EL (cell line): Measurements from ENCODE around the gene SLCO1B1.

ENCODE experiments used
- DNase-seq: peaks from one replicate; pipeline ENCODE4 v3.0.0-alpha.2; 2016

The SLCO1B1 gene

DNA sequence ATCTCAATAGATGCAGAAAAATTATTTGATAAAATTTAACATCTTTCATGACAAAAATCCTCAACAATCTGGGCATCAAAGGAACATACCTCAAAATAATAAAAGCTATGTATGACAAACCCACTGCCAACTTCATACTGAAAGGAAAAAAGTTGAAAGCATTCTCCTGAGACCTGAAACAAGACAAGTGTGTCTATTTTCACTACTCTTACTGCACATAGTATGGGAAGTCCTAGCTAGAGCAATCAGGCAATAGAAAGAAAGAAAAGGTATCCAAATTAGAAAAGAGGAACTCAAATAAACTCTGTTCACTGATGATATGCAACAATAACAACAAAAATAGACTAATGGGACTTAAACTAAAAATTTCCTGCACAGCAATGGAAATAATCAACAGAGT lies 90.1 kb downstream of the SLCO1B1 start:
- DNase-seq, result no peak

GRCh38 chr12:21221778-21222177 lies 90.8 kb downstream of the SLCO1B1 start:
- no peak for DNase-seq

DNA sequence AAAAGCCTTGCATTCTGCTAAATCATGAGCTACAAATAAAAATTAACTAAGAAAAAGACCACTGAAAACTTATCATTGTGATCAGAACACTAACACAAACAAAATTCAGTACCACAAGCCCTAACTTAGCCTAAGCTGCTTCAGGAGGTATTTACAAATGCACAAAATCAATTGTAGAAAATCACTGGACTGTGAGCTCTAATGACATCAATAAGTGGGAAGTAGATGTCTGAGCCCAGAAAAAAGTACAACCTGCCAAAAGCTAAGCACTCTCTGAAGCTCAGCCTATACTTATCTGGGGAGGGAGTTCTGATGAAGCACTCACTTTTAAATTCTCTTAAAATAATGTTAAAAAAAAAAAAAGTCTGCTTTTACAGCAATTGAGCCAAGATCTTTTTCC lies 92.9 kb downstream of the SLCO1B1 start:
- DNase-seq, result no peak

DNA sequence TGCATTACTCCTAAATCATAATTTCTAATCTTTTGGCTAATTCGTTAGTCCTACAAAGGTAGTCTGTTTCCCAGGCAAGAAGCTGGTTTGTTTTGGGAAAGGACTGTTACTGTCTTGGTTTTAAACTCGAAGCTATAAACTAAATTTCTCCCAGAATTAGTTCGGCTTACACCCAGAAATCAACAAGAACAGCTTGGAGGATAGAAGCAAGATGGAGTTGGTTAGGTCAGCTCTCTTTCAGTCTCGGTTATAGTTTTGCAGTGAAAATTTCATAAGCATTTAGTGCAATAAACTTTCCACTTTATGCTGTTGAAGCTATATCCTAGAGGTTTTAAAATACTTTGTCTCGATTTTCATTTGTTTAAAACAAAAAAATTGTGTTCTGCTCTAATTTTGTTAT lies 103.4 kb downstream of the SLCO1B1 start:
- no peak for DNase-seq

DNA sequence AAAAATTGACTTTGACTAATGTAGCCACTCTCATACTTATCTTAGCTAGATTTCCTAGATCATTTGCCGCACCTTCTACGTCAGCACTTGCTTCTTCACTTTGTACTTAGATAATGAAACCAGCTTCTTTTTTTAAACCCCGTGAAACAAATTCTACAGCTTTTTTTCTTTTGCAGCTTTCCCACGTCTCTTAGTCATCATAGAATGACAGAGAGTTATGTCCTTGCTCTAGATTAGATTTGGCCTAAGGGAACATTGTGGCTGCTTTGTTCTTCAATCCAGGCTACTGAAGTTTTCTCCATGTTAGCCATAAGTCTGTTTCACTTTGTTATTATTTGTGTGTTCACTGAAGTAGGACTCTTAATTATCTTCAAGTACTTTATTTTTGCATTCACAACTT lies 108.9 kb downstream of the SLCO1B1 start:
- DNase-seq, result no peak

GRCh38 chr12:21248679-21249078 lies 117.7 kb downstream of the SLCO1B1 start:
- DNase-seq, result peak; percentile 8

GRCh38 chr12:21252070-21252469 lies 121.1 kb downstream of the SLCO1B1 start:
- no peak for DNase-seq

- no peak for DNase-seq
Observed at GRCh38 chr12:21257172-21257571, 126.2 kb downstream of the SLCO1B1 start.

DNA sequence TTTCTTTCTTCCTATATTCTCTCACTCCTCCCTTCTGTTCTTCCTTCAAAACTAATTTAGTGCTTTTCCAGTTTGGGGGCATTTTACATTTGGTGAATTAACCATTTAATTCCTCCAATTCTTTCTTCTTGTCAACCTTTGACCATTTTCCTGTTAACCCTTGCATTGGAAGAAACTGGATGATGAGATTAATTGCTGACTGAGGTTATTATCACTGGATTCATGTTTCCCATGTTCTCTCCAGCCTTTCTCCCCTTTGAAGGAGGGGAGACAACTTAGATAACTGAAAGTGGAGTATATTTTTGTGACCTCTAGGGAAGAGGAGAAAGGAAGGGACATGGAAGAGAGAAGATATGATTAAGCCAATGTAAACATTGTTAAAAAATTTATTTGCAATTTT lies 133.2 kb downstream of the SLCO1B1 start:
- DNase-seq, result no peak

DNA sequence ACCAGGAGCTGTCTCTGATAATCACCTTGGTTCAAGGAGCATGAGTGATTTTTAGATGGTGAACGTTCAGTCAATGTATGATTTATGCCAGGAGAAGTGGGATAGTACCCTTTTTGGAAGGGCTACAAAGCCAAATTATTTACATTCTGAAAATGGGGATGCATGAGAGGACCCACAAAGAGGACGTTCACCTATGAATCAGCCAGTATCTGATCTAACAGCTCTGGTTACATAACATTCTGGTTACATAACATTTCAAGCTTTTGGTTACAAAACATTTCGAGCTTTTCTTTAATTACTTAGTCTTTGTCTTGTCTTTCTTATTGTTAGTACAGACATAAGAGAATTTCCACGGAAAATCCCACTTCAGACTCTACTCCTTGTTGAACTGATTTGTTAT lies 134.9 kb downstream of the SLCO1B1 start:
- DNase-seq, result no peak

DNA sequence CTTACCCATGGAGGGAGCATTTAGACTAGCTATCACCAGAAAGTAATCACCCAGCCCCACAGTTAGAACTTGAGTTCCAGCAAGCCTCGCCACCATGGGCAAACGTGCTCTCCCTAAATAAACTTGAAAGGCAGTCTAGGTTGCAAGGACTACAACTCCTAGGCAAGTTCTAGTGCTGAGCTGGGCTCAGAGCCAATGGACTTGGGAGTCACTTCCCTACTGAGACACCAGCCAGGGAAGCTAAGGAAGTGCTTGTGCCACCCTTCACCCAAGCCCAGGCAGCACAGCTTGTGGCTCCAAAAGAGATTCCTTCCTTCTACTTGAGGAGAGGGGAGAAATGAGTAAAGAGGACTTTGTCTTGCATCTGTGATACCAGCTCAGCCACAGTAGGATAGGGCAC lies 145.8 kb downstream of the SLCO1B1 start:
- DNase-seq, result peak; percentile 6
